Pancreas (tissue), 10 donors: ENCODE data around the gene GLCE. TPM values are rescaled to one million over a fixed set of nuclear protein-coding genes. Genes with fewer than 3 reads are reported as not detected.

Source experiments
- ATAC-seq, 4 donors: fragments of 200-7000 bp; cut with Tn5 transposase; one replicate each; pipeline versions ENCODE4 v1.8.0 to v1.9.1; 2020; ENCODE audit warnings: mild to moderate bottlenecking in 4 of 4, moderate library complexity in 4 of 4
- DNase-seq, 6 donors: peaks; one replicate each; pipeline ENCODE4 v3.0.0-alpha.2; 2020
- FAIRE-seq: peaks from 2 replicates; lab custom pipeline; 2012; peaks lifted over from hg19 to GRCh38; lab: Jason Lieb, UNC
- H3K27ac ChIP-seq, 4 donors: fragments of 200-600 bp; sonication (generic); 1 replicate in 3 of 4; 2 replicates in 1 of 4; pipeline versions ENCODE4 v1.5.0 to v1.8.0; 2020
- H3K27me3 ChIP-seq, 4 donors: fragments of 200-600 bp; one replicate each; pipeline ENCODE4 v1.8.0; 2021
- H3K36me3 ChIP-seq, 3 donors: fragments of 200-600 bp; sonication (generic) in 1 of 3; one replicate each; pipeline versions ENCODE4 v1.5.0 to v1.8.0; 2020 to 2021
- H3K4me1 ChIP-seq, 3 donors: fragments of 200-600 bp; one replicate each; pipeline ENCODE4 v1.8.0; 2021
- H3K4me3 ChIP-seq, 4 donors: fragments of 200-600 bp; sonication (generic) in 2 of 4; one replicate each; pipeline versions ENCODE4 v1.5.0 to v1.8.0; 2020 to 2021
- H3K9me3 ChIP-seq, 4 donors: fragments of 200-600 bp; one replicate each; pipeline ENCODE4 v1.8.0; 2021
- CTCF ChIP-seq, 4 donors: fragments of 200-600 bp; sonication (generic) in 3 of 4; IDR thresholded peaks; one replicate each; pipeline versions ENCODE4 v1.5.0 to v1.8.0; 2021; ENCODE audit warnings: antibody characterized with exemption in 4 of 4
- whole genome bisulfite sequencing, 2 donors: extraction: QIAGEN DNeasy Blood & Tissue Kit; methylation state at CpG; one replicate each; pipeline ENCODE4 v1.1.7; 2013; 5-methylcytosine and 5-hydroxymethylcytosine counted together
- intact Hi-C, 3 donors: fragments of 100-400 bp; cut with DNase I; formaldehyde crosslinking; loops; one replicate each; pipeline versions ENCODE4 v1.11.1 to v1.14.2; 2022
- polyA plus RNA-seq, 2 donors: library from polyadenylated mRNA; stranded (reverse); fragments of 200-250 nt; gene quantifications; one replicate each; pipeline ENCODE4 v1.2.3, GENCODE V29; 2013
- total RNA-seq, 6 donors: library from RNA; stranded (reverse); fragmentation: NEBNext Ultra II Directional in 4 of 6; extraction: Animal tissue kit (Norgen Biotek cat#: 25700) in 4 of 6; gene quantifications; one replicate each; pipeline versions ENCODE4 v1.2.1 to v1.2.4, GENCODE V29; 2021 to 2023
- donor health status: healthy with polysubstance abuse.
- donor health status: DM: no; HTN: no; CAD: no; lungs with moderate emphysema.
- donor health status: DM: no; HTN: no; CAD: no.
- donor health status: control.
- donor health status: control.
- donor health status: Bipolar disorder and iron deficiency.
- donor health status: DM: yes; HTN: yes; CAD: no.
- donor health status: DM: no; HTN: no; CAD: no.
- donor health status: DM: no; HTN: no; CAD: no.
- donor health status: DM: yes; HTN: yes; CAD: no.

GLCE gene
- total and polyA plus RNA-seq, 8 donors: 2.7 to 10.8 (median 5.9) TPM

GRCh38 chr15:69320977-69321554, 160.6 kb downstream of the GLCE start:
- FAIRE-seq (no peak), DNase-seq (no peak), ATAC-seq (no peak)
- no peak overlapping the region for H3K27ac ChIP-seq
- intact Hi-C loops: no loop called here
- 41 to 46% methylated on average over 7 of the region's 7 CpGs for WGBS, 2 donors
- H3K4me1 ChIP-seq: no peaks in the 10 kb centered on the region
- no peaks in the 10 kb centered on the region for H3K9me3 ChIP-seq
- no peak overlapping the region for H3K4me3 ChIP-seq
- no peaks in the 10 kb centered on the region for H3K36me3 ChIP-seq
- H3K27me3 ChIP-seq: no peaks in the 10 kb centered on the region
- TF ChIP-seq CTCF (IDR thresholded peaks at IDR 0.05): no peak

Other genes starting within 250 kb of the GLCE start
- 1 to 10 TPM in 2 of 6 donors, under 1 TPM in 4; 0.28 to 1.5 (median 0.84) TPM for gene SPESP1, start 230.1 kb upstream of the GLCE start, total RNA-seq
- under 1 TPM; 0.61 to 0.80 TPM for gene SPESP1, start 230.1 kb upstream of the GLCE start, polyA plus RNA-seq
- under 1 TPM in 3 of 6 donors, not detected in 3; 0.05 to 0.14 (median 0.12) TPM for gene NOX5, start 145.9 kb upstream of the GLCE start, total RNA-seq
- gene NOX5, start 145.9 kb upstream of the GLCE start, polyA plus RNA-seq: under 1 TPM; 0.04 to 0.26 TPM
- gene PAQR5, start 138.3 kb downstream of the GLCE start, total RNA-seq: 1 to 10 TPM; 5.2 to 9.4 (median 6.6) TPM
- gene PAQR5, start 138.3 kb downstream of the GLCE start, polyA plus RNA-seq: 1 to 10 TPM; 5.7 to 6.3 TPM